Fibroblast of villous mesenchyme (primary cell): ENCODE results near the gene MPST. TPM values are rescaled to one million over a fixed set of nuclear protein-coding genes. Genes with fewer than 3 reads are reported as not detected.

Experiments
- DNase-seq: peaks from one replicate; pipeline ENCODE4 v3.0.0-alpha.2; 2010; ENCODE audit warnings: low read depth
- H3K4me3 ChIP-seq: 2 replicates; pipeline ENCODE4 v1.5.1; 2011; ENCODE audit warnings: low read depth, mild to moderate bottlenecking, low read length
- total RNA-seq: library from RNA; depleted of rRNA; stranded (reverse); fragments of >200 nt; gene quantifications from 2 replicates; pipeline ENCODE4 v1.2.3, GENCODE V29; 2012
- TF ChIP-seq, protein P1 (sequence below): IDR thresholded peaks from 2 replicates; pipeline ENCODE4 v1.5.1; 2012; ENCODE audit warnings: low read depth, mild to moderate bottlenecking, low read length; ENCODE audit not compliant: insufficient read depth

The MPST gene
- total RNA-seq, 1 donor = 64.3 TPM

DNA sequence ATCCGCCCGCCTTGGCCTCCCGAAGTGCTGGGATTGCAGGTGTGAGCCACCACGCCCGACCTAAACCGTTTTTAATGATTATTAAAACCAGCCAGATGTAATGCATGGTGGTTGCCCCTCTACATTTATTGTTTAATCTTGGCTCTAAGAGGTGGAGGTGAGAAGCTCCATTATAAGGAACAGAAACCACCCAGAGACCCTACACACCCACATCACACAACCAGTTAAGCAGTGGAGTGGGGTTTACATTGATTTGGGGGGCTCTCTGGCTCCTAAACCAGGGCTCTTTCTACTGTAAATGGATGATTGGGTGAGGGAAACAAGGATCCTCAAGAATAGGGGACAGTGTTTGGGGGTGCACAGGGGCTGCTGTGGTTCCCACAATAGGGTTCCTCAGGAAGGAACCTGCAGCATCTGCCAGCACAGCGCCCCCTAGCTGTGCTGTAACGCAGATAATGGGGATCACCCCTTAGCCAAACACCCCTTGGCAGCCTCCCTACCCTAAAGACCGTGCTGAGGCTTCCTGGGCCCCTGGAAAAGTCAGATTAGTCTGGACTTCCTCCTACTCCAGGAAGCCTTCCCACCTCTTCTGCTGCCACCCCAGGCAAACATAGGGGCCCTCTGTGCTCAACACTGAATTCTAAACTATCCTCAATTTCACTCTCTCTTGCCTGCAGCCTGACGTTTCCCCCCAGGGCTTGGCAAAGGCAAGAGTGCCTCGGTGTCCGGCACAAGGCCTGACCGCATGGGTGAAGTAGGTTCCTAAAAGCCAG is 2.4 kb downstream of the MPST start:
- H3K4me3 ChIP-seq = no peak overlapping the region
- peak; percentile 50 for DNase-seq
- TF ChIP-seq, protein P1, sequence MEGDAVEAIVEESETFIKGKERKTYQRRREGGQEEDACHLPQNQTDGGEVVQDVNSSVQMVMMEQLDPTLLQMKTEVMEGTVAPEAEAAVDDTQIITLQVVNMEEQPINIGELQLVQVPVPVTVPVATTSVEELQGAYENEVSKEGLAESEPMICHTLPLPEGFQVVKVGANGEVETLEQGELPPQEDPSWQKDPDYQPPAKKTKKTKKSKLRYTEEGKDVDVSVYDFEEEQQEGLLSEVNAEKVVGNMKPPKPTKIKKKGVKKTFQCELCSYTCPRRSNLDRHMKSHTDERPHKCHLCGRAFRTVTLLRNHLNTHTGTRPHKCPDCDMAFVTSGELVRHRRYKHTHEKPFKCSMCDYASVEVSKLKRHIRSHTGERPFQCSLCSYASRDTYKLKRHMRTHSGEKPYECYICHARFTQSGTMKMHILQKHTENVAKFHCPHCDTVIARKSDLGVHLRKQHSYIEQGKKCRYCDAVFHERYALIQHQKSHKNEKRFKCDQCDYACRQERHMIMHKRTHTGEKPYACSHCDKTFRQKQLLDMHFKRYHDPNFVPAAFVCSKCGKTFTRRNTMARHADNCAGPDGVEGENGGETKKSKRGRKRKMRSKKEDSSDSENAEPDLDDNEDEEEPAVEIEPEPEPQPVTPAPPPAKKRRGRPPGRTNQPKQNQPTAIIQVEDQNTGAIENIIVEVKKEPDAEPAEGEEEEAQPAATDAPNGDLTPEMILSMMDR = peak; percentile 79

DNA sequence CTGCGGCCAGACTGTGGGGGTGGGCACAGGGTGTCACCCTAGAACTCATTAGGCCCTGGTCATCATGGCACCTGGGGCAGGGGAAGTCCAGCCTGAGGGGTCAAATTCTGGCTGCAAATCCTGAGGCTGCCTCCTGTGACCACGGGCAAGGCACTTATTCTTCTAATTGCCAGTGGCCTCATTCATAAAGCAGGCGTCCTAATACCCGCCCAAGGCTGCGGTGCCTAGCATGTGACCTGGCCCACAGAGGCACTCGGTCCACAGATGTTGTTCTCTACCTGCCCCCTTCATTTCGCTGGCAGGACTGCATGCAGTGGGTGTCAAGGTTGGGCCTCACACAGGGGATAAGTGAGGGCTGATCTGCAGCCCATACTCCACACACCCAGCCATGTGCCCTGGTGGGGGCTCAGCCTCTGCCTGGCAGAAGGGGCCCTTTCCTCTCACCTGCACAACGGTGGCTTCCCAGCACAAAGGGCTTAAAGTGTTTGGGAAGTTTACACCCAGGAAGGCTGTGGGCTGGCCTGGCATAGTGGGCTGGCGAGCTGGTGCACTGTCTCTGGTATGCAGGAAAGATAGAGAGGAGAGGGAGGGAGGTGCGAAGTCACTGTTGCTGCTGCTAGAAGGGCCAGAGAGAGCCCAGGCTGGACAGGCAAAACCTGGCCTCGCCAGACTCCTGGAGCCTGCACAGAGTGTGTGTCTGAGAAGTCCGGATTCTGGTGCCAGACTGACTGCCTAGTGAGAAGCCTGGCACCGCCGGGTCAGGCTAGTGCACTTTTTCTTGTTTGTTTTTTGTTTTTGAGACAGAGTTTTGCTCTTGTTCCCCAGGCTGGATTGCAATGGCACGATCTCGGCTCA is 3.2 kb downstream of the MPST start:
- TF ChIP-seq, protein P1 = no peak
- DNase-seq = no peak
- no peak overlapping the region for H3K4me3 ChIP-seq

GRCh38 chr22:37023743-37024338 is 4.3 kb downstream of the MPST start:
- no peak for DNase-seq
- H3K4me3 ChIP-seq = no peak overlapping the region
- TF ChIP-seq, protein P1 = no peak

- no peak overlapping the region for H3K4me3 ChIP-seq
- TF ChIP-seq, protein P1 = no peak
- DNase-seq = no peak
Observed at GRCh38 chr22:37024339-37025157, 5.0 kb downstream of the MPST start.

DNA sequence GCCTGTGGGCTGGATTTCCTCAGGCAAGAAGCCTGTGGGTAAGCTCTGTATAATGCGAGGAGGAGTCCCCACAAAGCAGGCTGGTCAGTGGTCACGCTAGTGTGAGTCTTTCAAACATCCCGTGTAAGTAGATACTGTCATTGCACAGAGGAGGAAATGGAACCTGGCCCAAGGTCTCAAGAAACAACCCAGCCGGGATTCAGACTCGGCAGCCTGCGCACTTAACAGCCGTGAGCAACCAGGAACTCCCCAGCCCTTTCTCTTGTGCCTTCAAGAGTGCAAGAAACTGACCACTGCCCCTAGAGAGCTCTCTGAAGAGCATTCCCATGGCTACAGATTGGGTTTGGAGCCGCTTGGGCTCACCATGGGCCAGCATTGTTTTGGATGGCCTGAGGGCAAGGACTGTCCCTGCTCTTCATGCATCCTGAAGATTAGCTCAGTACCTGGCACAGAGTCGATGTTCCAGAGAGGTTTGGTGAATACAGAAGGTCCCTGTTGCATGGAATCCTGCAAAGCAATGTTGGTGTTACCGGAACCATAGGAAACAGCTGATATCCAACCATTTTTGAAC is 6.0 kb downstream of the MPST start:
- DNase-seq = no peak
- TF ChIP-seq, protein P1 = no peak
- no peak overlapping the region for H3K4me3 ChIP-seq

GRCh38 chr22:37026325-37026724 is 6.8 kb downstream of the MPST start:
- TF ChIP-seq, protein P1 = no peak
- H3K4me3 ChIP-seq = no peak overlapping the region
- no peak for DNase-seq
